HT-29 (cell line): ENCODE results near the gene ATP6V0E2. TPM values are rescaled to one million over a fixed set of nuclear protein-coding genes. Genes with fewer than 3 reads are reported as not detected.
"Not testable (repeated sequence)": the region's sequence is repeated elsewhere in the genome, so short reads cannot be mapped to it uniquely, and the experiment has no call there.

Source experiments
- DNase-seq: peaks from one replicate; pipeline ENCODE4 v3.0.0-alpha.2; 2015; ENCODE audit warnings: low spot score
- total RNA-seq: library from RNA; depleted of rRNA; stranded (reverse); fragments of >200 nt; shearing (Covaris generic); gene quantifications from 2 replicates; pipeline ENCODE4 v1.2.3, GENCODE V29; 2014; rRNA removed

Gene ATP6V0E2
- 92.6 and 93.3 TPM in 2 replicates for total RNA-seq

- DNase-seq: peak; percentile 99
Observed at GRCh38 chr7:149873074-149873969, at the start of gene ATP6V0E2. Gene ATP6V0E2 (plus strand): TSS chr7:149873969. CDS start chr7:149874066, 97 bp downstream.

GRCh38 chr7:149824301-149824741 lies 49.4 kb upstream of the ATP6V0E2 start:
- no peak for DNase-seq

- no peak for DNase-seq
Observed at GRCh38 chr7:149824748-149825566, 48.8 kb upstream of the ATP6V0E2 start.

GRCh38 chr7:149825567-149826343 lies 48.0 kb upstream of the ATP6V0E2 start:
- DNase-seq: no peak

GRCh38 chr7:149826344-149827088 lies 47.3 kb upstream of the ATP6V0E2 start:
- no peak for DNase-seq

GRCh38 chr7:149827089-149827981 lies 46.4 kb upstream of the ATP6V0E2 start:
- DNase-seq: no peak

- DNase-seq: no peak
Observed at GRCh38 chr7:149828357-149829309, 45.1 kb upstream of the ATP6V0E2 start.

GRCh38 chr7:149830527-149830926 lies 43.2 kb upstream of the ATP6V0E2 start:
- not testable (repeated sequence) for DNase-seq

- no peak for DNase-seq
Observed at GRCh38 chr7:149830997-149831740, 42.6 kb upstream of the ATP6V0E2 start.

- no peak for DNase-seq
Observed at GRCh38 chr7:149831741-149832219, 42.0 kb upstream of the ATP6V0E2 start.

GRCh38 chr7:149832332-149833041 lies 41.3 kb upstream of the ATP6V0E2 start:
- DNase-seq: no peak

- DNase-seq: no peak
Observed at GRCh38 chr7:149833495-149834130, 40.2 kb upstream of the ATP6V0E2 start.

- no peak for DNase-seq
Observed at GRCh38 chr7:149834601-149835000, 39.2 kb upstream of the ATP6V0E2 start.

- DNase-seq: no peak
Observed at GRCh38 chr7:149836434-149836833, 37.3 kb upstream of the ATP6V0E2 start.

GRCh38 chr7:149837564-149838223 lies 36.1 kb upstream of the ATP6V0E2 start:
- no peak for DNase-seq
